EH (cell line): ENCODE results near the gene PIGA.

Source experiments
- DNase-seq: peaks from one replicate; pipeline ENCODE4 v3.0.0-alpha.2; 2015; ENCODE audit warnings: low read depth

Gene PIGA

GRCh38 chrX:15335135-15336022, at the start of gene PIGA:
PIGA (minus strand) TSS chrX:15335523; CDS start chrX:15331930, 3,593 bp downstream.
- DNase-seq: peak; percentile 96

- peak; percentile 29 for DNase-seq
Observed at GRCh38 chrX:15384304-15384703, 49.0 kb upstream of the PIGA start, which contains the start of gene VEGFD. VEGFD (minus strand) TSS chrX:15384413; CDS start chrX:15383946, 467 bp downstream.

- DNase-seq: no peak
Observed at GRCh38 chrX:15382813-15383212, 47.5 kb upstream of the PIGA start.

- peak; percentile 45 for DNase-seq
Observed at GRCh38 chrX:15376956-15377355, 41.6 kb upstream of the PIGA start.

GRCh38 chrX:15373976-15374375, 38.7 kb upstream of the PIGA start:
- DNase-seq: no peak

- DNase-seq: no peak
Observed at GRCh38 chrX:15366506-15367352, 31.4 kb upstream of the PIGA start.

GRCh38 chrX:15359701-15360100, 24.4 kb upstream of the PIGA start:
- no peak for DNase-seq

GRCh38 chrX:15358533-15358932, 23.2 kb upstream of the PIGA start:
- DNase-seq: no peak

- DNase-seq: peak; percentile 15
Observed at GRCh38 chrX:15356444-15356843, 21.1 kb upstream of the PIGA start.

GRCh38 chrX:15350329-15350996, 15.1 kb upstream of the PIGA start:
- no peak for DNase-seq

GRCh38 chrX:15349046-15349445, 13.7 kb upstream of the PIGA start:
- peak; percentile 56 for DNase-seq

- DNase-seq: no peak
Observed at GRCh38 chrX:15345976-15346375, 10.7 kb upstream of the PIGA start.

- DNase-seq: no peak
Observed at GRCh38 chrX:15344106-15344505, 8.8 kb upstream of the PIGA start.

GRCh38 chrX:15343075-15343476, 7.8 kb upstream of the PIGA start:
- DNase-seq: peak; percentile 78

- DNase-seq: no peak
Observed at GRCh38 chrX:15340867-15341266, 5.5 kb upstream of the PIGA start.

- peak; percentile 56 for DNase-seq
Observed at GRCh38 chrX:15336023-15336413, 695 bp upstream of the PIGA start.

- peak; percentile 48 for DNase-seq
Observed at GRCh38 chrX:15334561-15334960, 762 bp downstream of the PIGA start.

- DNase-seq: no peak
Observed at GRCh38 chrX:15328821-15329220, 6.5 kb downstream of the PIGA start.

- DNase-seq: no peak
Observed at GRCh38 chrX:15328131-15328530, 7.2 kb downstream of the PIGA start.

GRCh38 chrX:15322472-15322871, 12.9 kb downstream of the PIGA start:
- DNase-seq: no peak

- DNase-seq: no peak
Observed at GRCh38 chrX:15322072-15322471, 13.3 kb downstream of the PIGA start.

- no peak for DNase-seq
Observed at GRCh38 chrX:15321447-15321846, 13.9 kb downstream of the PIGA start.
